Progenitor cell of endocrine pancreas (in vitro differentiated cells): ENCODE data around the gene SPATS2. TPM values are rescaled to one million over a fixed set of nuclear protein-coding genes. Genes with fewer than 3 reads are reported as not detected.
"Not testable (repeated sequence)": the region's sequence is repeated elsewhere in the genome, so short reads cannot be mapped to it uniquely, and the experiment has no call there.

ENCODE experiments used
- DNase-seq: peaks from one replicate; pipeline ENCODE4 v3.0.0; 2021; ENCODE audit warnings: low spot score; ENCODE audit not compliant: unreplicated experiment
- H3K27ac Mint-ChIP-seq: 2 replicates; pipeline ENCODE4 v1.8.0; 2021; ENCODE audit warnings: mild to moderate bottlenecking, moderate library complexity, mixed read lengths
- H3K27me3 Mint-ChIP-seq: 2 replicates; pipeline ENCODE4 v1.8.0; 2021; ENCODE audit warnings: mixed read lengths
- H3K36me3 Mint-ChIP-seq: 2 replicates; pipeline ENCODE4 v1.8.0; 2022; ENCODE audit warnings: mixed read lengths; ENCODE audit not compliant: insufficient read depth
- H3K4me1 Mint-ChIP-seq: 2 replicates; pipeline ENCODE4 v1.8.0; 2021; ENCODE audit warnings: low read depth, mixed read lengths
- H3K4me3 Mint-ChIP-seq: 2 replicates; pipeline ENCODE4 v1.8.0; 2021; ENCODE audit warnings: low read depth, mild to moderate bottlenecking, moderate library complexity, mixed read lengths
- H3K9me3 Mint-ChIP-seq: 2 replicates; pipeline ENCODE4 v1.8.0; 2021; ENCODE audit warnings: low read depth, mixed read lengths
- total RNA-seq: library from RNA; stranded (reverse); gene quantifications from 2 replicates; pipeline ENCODE4 v1.2.1, GENCODE V29; 2021
- TF ChIP-seq, protein P1 (sequence below): fragments of 200-600 bp; sonication (generic); IDR thresholded peaks from one replicate; pipeline ENCODE4 v1.5.0; 2021; ENCODE audit warnings: antibody characterized with exemption, mild to moderate bottlenecking; ENCODE audit not compliant: unreplicated experiment

Gene SPATS2
- total RNA-seq, 1 donor from 2014 or later = 84.4 TPM

DNA sequence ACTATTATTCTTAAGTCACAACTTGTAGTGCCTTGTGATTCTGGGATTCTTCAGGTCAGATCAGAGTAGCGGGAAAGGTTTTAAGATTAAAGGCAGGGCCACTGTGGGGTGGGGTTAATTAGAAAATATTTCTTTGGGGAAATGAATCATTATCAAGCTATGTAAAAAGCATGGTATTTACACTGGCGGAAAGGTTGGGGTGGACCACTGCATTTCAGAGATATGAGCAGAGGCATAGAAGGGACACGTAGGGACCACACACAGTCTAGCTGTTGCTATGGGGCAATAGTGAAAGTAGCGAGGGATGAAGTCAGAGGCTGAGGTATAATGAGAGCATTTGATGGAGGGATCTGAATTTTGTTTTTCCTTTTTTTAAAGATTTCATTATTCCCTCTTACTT lies 139.9 kb downstream of the SPATS2 start:
- H3K4me1 Mint-ChIP-seq = peaks cover 13% of the 10 kb centered on the region
- peaks cover 23% of the 10 kb centered on the region for H3K36me3 Mint-ChIP-seq
- peak overlapping the region; percentile 83 for H3K27ac Mint-ChIP-seq

DNA sequence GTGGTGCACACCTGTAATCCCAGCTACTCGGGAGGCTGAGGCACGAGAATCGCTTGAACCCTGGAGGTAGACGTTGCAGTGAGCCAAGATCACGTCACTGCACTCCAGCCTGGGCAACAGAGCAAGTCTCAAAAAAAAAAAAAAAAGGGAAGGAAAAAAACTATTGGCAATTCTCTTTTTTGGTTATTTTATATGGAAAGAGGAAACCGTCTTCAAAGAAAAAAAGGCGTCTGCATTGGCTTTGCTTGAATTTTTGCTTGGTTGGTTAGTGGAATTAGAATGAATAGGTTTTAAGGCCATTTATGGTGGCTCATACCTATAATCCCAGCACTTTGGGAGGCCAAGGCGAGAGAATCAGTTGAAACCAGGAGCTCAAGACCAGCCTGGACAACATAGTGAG lies 142.4 kb downstream of the SPATS2 start:
- not testable (repeated sequence) for H3K27me3 Mint-ChIP-seq, H3K4me3 Mint-ChIP-seq, DNase-seq, H3K9me3 Mint-ChIP-seq, H3K27ac Mint-ChIP-seq
- H3K36me3 Mint-ChIP-seq = peaks cover 16% of the 10 kb centered on the region
- peaks cover 13% of the 10 kb centered on the region for H3K4me1 Mint-ChIP-seq

More for the DNA sequence above, 139.9 kb downstream of the SPATS2 start:
- DNase-seq = no peak
- no peaks in the 10 kb centered on the region for H3K9me3 Mint-ChIP-seq
- H3K27me3 Mint-ChIP-seq = no peaks in the 10 kb centered on the region
- H3K4me3 Mint-ChIP-seq = no peak overlapping the region
- TF ChIP-seq, protein P1, sequence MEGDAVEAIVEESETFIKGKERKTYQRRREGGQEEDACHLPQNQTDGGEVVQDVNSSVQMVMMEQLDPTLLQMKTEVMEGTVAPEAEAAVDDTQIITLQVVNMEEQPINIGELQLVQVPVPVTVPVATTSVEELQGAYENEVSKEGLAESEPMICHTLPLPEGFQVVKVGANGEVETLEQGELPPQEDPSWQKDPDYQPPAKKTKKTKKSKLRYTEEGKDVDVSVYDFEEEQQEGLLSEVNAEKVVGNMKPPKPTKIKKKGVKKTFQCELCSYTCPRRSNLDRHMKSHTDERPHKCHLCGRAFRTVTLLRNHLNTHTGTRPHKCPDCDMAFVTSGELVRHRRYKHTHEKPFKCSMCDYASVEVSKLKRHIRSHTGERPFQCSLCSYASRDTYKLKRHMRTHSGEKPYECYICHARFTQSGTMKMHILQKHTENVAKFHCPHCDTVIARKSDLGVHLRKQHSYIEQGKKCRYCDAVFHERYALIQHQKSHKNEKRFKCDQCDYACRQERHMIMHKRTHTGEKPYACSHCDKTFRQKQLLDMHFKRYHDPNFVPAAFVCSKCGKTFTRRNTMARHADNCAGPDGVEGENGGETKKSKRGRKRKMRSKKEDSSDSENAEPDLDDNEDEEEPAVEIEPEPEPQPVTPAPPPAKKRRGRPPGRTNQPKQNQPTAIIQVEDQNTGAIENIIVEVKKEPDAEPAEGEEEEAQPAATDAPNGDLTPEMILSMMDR = no peak

DNA sequence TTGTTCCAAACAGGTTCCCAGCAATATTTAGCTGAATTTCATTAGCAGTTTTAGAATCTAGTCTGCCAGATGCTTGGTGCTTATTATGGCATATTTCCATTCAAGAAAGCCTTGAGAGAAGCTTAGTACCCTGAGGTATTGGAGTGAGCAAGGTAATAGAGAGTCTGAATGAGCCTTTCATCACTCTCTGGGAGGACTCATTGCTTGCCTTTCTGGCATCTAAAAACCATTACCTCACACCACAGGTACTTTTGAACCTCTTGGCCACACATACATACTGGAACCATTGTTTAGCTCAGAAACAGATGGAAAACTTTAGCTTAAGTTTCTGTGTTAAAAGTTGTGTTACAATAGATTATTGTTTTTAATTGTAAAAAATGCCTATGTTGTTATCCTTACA lies 144.1 kb downstream of the SPATS2 start:
- Mint-ChIP-seq H3K27me3 (no peaks in the 10 kb centered on the region), H3K4me1 (peaks cover 23% of the 10 kb centered on the region), H3K4me3 (no peak overlapping the region), H3K36me3 (peaks cover 9% of the 10 kb centered on the region), H3K9me3 (no peaks in the 10 kb centered on the region), H3K27ac (no peak overlapping the region)
- DNase-seq = no peak
- TF ChIP-seq, protein P1 = no peak

DNA sequence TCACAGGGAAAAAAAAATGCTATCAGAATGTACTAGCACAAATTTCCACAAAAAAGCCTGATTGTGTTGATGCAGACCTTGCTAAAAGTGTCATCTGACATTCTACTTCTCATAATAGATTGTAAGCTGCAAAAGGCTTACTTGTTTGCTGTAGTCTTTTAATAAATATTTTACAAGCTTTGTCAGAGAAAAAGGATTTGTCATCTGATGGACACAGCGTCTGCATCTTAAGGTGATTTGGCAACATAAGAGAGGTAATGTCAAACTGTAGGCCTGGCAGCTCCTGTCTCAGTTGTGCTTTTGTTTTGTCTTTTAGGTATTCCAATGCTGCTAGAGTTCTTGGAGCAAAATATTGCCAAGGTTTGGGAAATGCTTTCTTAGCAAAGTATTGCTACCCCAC lies 145.3 kb downstream of the SPATS2 start:
- no peaks in the 10 kb centered on the region for H3K9me3 Mint-ChIP-seq
- H3K4me1 Mint-ChIP-seq = peaks cover 30% of the 10 kb centered on the region
- no peak overlapping the region for H3K4me3 Mint-ChIP-seq
- peak overlapping the region; percentile 62 for H3K27ac Mint-ChIP-seq
- no peak for DNase-seq
- no peaks in the 10 kb centered on the region for H3K27me3 Mint-ChIP-seq
- peaks cover 5% of the 10 kb centered on the region for H3K36me3 Mint-ChIP-seq
- TF ChIP-seq, protein P1 = no peak

DNA sequence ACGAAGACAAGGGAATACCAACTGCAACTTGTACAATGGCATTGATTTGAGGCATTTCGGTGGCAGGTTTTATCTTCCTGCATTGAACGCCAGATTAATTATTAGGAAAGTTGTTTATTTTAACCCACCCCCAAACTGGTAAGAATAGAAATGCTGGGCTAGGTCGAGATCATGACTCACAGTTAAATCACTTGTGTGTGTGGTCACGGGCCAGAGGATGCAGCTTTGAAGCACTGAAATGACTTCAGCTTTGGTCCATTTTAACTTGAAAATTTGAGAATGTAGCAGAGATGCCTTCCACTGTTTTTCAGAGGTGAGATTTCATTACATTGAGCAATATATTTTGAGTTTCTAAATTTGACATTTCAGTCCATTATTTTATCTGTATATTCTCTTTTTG lies 148.0 kb downstream of the SPATS2 start:
- TF ChIP-seq, protein P1 = no peak
- peak overlapping the region; percentile 85 for H3K27ac Mint-ChIP-seq

DNA sequence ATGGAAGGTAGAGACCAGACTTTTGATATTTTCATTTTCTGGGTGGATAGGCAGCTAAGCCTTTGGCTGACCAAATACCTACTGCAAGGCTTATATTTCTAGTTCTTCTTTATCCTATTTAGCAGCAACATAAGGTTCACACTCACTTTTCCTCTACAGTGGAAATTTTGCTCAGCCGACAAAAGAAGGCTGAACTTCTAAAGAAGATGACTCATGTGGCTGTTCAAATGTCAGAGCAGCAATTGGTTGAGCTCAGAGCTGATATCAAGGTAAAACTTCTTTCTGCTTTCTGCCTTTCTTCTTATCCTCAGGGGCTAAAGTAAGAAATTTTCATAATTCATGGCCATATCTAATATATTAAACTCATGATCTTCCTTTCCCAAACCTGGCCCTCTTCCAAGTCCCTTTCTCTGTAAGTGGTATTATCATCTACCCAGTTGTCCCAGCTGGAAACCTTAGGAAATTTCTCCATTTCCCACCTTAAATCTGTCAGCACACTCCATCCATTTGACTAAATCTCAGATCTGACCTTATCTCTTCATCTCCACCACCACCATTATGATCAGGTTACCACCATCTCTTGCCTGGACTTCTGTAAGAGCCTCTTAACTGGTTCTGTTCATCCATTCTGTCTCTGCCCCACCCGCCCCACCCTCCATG lies 151.8 kb downstream of the SPATS2 start:
- peak overlapping the region; percentile 75 for H3K27ac Mint-ChIP-seq
- H3K9me3 Mint-ChIP-seq = no peaks in the 10 kb centered on the region
- peaks cover 25% of the 10 kb centered on the region for H3K36me3 Mint-ChIP-seq
- no peak for DNase-seq
- H3K27me3 Mint-ChIP-seq = no peaks in the 10 kb centered on the region
- peaks cover 36% of the 10 kb centered on the region for H3K4me1 Mint-ChIP-seq
- H3K4me3 Mint-ChIP-seq = no peak overlapping the region
- TF ChIP-seq, protein P1 = no peak

More for the DNA sequence above, 148.0 kb downstream of the SPATS2 start:
- Mint-ChIP-seq H3K27me3 (no peaks in the 10 kb centered on the region), H3K4me1 (peaks cover 44% of the 10 kb centered on the region), H3K36me3 (peaks cover 8% of the 10 kb centered on the region), H3K4me3 (peak overlapping the region; percentile 51), H3K9me3 (no peaks in the 10 kb centered on the region)
- DNase-seq = no peak
